NCI-H345 (cell line): ENCODE results near the gene TMOD1.
"Not testable (repeated sequence)": the region's sequence is repeated elsewhere in the genome, so short reads cannot be mapped to it uniquely, and the experiment has no call there.

ENCODE experiments used
- DNase-seq: peaks from one replicate; lab custom pipeline; 2025; lab: John Stamatoyannopoulos, UW

Gene TMOD1

GRCh38 chr9:97498846-97499245 lies 2.6 kb upstream of the TMOD1 start:
- not testable (repeated sequence) for DNase-seq

DNA sequence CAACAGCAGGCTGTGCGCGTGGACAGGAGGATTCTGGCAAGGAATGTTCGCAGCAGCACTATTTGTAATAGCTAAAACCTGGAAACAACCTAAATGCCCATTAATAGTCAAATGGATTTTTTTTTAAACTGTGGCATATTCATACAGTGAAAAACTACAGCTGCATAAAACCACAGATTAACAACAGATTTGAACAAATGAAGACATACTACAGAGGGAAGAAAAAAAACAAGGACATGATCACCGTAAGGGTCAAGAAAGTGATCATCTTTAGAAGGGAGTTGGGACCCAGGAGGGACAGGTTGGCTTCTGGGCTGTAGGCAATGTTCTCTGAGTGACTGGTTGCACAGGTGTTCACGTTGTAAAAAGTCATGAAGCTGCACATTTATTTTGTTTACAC lies 1.2 kb upstream of the TMOD1 start:
- DNase-seq: no peak

- no peak for DNase-seq
Measured at GRCh38 chr9:97500765-97501176, 695 bp upstream of the TMOD1 start.

DNA sequence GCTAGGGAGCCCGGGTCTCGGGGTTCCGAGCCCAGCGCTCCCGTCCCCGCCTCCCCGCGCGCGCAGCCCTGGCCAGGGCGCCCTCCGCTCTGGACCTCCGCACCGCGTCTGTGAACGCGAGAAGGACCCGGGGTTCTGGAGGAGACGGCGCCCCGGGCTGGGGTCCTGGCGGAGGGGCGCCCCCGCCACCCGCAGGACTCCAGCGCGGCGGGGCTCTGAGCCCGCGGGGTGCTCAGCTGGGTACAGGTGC lies 431 bp downstream of the TMOD1 start:
- DNase-seq: no peak

GRCh38 chr9:97502222-97502983 lies 937 bp downstream of the TMOD1 start:
- DNase-seq: no peak

DNA sequence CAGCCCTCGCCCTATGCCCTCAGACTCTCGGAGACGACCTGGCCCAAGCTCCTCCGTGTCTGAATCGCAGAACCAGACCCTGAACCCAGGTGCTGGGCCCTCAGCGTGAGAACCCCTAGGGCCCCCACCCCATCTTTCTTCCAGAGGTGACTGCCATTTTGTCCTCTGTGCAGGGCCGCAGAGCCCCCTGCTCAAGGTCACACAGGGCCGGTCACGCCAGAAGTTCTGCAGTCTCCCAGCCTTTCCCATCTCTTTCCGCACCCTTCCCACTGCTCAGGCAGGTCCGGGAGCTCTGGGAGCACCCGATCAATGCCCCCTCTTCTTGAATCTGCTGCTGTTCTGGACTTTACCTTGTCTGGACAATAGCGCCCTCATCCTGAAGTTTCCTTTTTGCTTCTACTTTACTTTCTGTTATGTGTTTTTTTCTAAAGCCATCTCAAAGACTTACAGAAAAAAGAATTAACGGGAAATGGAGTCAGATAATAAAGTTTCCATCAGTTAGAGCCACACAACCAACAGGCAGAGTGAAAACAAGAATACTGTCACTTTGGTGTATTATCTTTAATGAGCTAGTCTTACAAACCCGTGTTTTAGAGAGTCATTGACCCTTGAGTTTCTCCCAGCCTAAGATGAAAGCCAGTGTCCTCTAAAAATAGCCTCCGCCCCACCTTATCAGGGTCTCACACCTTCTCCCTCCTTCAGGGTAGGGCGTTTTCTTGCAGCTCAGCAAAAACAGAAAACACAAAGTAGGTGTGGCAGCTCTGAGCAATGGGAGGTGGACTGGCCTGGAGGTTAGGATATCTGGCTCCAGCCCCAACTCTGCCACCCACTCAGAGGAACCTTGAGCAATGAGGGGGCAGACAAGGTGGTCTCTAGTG lies 1.8 kb downstream of the TMOD1 start:
- DNase-seq: no peak

DNA sequence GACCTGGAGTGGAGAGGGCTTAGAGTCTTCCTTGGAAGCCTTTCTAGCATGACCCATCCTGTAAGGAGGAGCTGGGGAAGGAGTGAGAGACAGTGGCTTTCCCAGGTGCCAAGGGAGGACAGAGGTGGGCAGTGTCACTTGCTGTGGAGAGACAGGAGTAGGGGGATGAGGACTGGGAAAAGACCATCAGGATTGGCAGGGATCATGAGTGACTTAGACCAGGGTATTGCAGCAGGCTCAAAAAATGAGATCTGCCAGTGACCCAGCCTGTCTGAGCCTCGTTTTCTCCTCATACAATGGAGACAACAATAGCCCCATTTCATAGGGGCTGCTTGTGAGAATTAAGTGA lies 2.4 kb downstream of the TMOD1 start:
- DNase-seq: no peak

GRCh38 chr9:97504381-97505216 lies 3.1 kb downstream of the TMOD1 start:
- no peak for DNase-seq

GRCh38 chr9:97505845-97506244 lies 4.4 kb downstream of the TMOD1 start:
- no peak for DNase-seq

- no peak for DNase-seq
Measured at GRCh38 chr9:97506306-97506705, 4.8 kb downstream of the TMOD1 start.

DNA sequence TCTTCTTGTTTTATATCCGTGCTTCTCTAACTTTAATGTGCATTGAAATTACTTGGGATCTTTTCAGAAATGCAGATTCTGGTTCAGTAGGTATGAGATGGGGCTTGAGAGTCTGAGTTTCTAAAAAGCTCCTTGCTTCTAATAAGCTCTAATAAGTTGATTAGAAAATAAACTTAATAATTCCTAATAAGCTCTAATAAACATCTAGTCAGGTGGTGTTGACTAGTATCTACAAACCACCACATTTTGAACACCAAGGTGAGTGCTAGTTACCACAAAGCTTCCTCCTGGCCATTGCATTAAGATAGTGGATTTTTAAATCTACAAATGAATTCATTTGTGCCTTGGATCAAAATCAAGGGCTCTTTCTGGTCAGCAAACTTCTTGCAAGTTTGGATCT lies 5.3 kb downstream of the TMOD1 start:
- DNase-seq: no peak

GRCh38 chr9:97507428-97507984 lies 6.0 kb downstream of the TMOD1 start:
- no peak for DNase-seq

DNA sequence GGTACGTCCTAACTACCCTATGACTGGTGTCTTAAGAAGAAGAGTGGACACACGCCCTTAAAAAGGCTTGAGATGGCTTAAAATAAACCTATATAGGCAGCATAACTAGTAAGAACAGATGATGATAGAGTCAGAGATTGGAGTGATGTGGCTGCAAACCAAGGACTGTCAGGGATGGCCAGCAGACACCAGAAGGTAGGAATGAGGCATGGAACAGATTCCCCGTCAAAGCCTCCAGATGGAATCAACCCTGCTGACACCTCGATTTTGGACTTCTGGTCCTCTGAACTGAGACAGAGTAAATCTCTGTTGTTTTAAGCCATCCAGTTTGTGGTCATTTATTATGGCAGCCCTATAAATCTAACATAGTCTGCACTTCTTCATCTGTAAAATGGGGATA lies 7.4 kb downstream of the TMOD1 start:
- no peak for DNase-seq

GRCh38 chr9:97510797-97511654 lies 9.6 kb downstream of the TMOD1 start:
- DNase-seq: peak; percentile 64

DNA sequence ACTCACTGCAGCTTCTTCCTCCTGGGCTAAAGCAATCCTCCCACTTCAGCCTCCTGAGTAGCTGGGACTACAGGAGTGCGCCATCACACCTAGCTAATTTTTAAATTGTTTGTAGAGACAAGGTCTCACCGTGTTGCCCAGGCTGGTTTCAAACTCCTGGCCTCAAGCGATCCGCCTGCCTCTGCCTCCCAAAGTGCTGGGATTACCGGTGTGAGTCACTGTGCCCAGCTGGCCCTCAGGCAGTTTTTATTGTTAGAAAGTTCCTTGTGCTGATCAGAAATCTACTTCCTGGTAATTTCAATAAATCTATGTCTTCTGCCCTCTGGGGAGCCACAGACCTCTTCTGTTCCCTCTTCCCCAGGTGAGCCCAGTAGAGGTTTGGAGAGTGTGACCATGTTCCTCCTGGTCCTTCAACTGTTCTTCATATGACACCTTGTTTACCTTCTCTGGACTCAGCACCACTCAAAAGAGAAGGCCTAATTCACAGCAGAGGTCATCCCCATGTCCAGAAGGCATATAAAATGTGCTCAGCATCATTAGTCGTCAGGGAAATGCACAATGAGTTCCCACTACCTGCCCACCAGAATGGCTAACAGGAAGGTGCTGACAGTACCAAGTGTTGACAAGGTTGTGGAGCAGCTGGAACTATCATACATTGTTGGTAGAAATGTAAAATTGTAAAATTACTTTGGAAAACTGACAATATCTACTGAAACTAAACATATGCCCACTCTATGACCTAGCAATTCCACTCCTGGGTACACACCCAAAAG lies 10.4 kb downstream of the TMOD1 start:
- DNase-seq: no peak

DNA sequence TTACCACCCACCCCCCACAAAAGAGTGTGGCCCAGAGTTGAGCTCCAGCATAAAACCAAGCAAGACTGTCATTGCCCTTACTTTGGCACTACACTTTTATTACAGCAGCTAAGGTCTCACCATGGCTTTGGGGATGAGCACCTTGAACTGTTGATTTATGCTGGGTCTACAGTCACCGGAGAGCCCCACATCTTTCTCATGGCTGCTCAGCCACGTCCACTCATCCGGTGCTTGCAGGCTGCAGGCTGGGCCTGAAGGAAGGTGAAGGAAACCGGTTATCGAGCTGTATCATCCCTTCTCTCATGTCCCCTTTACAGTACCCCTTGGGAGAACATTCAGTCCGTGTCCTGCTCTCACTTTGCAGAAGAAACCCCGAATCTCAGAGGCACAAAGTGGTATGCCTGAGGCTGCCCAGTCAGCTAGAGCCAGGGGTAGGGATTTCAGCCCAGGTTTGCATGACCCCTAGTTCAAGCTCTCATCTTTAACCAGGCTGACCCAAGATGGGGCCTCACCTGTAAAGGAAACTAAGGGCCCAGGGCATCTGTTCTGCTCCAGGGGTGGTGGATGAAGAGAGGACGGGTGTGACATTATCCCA lies 11.6 kb downstream of the TMOD1 start:
- DNase-seq: no peak

- no peak for DNase-seq
Measured at GRCh38 chr9:97514531-97514930, 13.1 kb downstream of the TMOD1 start.

DNA sequence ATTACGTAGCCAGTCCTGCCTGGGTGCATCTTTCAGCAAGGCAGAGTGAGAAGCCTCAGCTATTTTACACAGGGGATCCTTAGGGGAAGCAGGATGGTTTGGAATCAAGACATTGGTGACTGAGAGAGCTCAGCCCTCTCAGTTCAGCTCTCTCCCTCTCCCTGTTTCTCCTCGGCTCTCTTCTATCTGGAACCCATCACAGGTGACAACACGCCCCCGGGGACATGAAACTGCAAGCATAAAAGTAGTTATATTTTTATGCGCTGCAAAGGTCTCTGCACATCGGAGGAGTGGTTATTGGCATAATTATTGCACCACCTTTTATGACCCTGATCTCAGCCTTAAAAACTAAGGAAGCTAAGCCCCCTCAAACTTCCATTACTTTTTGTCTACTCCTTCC lies 14.2 kb downstream of the TMOD1 start:
- DNase-seq: no peak

DNA sequence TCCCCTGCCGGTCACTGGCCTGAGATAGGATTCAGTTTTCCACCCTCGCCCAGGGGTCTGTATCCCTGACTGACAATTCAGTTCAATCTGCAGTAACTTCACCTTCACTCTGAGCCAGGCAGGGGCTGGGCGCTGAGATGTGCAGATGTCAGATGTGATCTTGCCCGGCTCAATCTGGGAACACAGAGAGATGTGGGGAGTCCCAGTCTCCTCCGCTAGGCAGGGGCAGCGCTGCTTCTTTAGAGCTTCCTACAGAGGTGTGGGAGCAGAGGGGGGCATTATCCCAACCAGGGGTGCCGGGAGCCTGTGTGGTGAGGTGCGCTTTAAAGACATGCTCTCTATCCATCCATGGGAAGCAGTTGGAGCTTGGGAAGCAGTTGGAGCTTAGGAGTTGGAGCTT lies 14.6 kb downstream of the TMOD1 start:
- DNase-seq: no peak

DNA sequence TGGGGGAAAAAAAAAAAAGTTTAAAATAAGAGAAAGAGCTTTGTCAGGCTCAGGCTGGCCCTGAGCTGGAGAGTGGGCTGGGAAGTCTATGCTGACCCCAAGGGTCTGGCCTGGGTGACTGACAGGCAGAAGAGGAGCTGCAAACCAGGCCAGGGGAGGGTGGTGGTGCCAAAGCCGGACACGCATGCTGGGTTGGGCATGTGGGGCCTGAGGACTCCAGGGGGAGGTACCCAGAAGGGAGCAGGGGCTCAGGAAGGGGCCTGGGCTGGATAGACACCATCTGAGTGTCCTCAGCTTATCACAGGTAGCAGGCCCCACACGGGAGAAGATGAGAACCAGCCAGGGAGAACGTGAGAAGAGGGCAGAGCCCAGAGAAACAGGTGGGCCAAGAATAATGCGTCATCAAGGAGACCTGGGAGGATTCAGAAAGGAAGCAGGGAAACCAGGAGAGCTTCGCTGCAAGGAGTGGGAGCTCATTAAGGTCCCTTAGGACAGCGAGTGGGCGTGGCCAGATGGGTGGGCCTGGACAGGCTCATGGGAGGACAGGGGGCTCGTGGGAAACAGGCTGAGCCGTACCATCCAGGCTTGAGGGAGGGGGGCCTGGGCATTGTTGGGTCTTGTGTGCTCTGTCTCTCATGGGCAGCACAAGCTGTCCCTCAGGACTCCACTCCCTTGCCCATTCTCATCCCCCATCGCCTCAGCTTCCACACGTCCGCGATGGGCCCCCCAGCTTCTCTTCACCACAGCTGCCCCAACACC lies 16.0 kb downstream of the TMOD1 start:
- DNase-seq: no peak
